Calu3 (cell line): ENCODE results near the gene MEGF10. TPM values are rescaled to one million over a fixed set of nuclear protein-coding genes. Genes with fewer than 3 reads are reported as not detected.

Experiments
- BruUV-seq: library from RNA; stranded (reverse); fragments of 400-500 nt; replicated peaks from 2 replicates; lab custom pipeline; 2021; lab: Mats Ljungman, UMichigan
- CTCF ChIA-PET: fragments of 300-600 bp; sonication (Branson Sonifier 250); formaldehyde crosslinking; loops from one replicate; lab custom pipeline; 2022; ENCODE audit warnings: antibody characterized with exemption; lab: Charles Lee
- DNase-seq: peaks from one replicate; pipeline ENCODE4 v3.0.0; 2022
- H3K27ac Mint-ChIP-seq: one replicate; pipeline ENCODE4 v1.8.0; 2022; ENCODE audit warnings: mixed read lengths; ENCODE audit not compliant: unreplicated experiment
- H3K27me3 Mint-ChIP-seq: one replicate; pipeline ENCODE4 v1.8.0; 2022; ENCODE audit warnings: mixed read lengths; ENCODE audit not compliant: unreplicated experiment
- H3K36me3 Mint-ChIP-seq: one replicate; pipeline ENCODE4 v1.8.0; 2022; ENCODE audit warnings: mild to moderate bottlenecking, moderate library complexity, mixed read lengths; ENCODE audit not compliant: insufficient read depth, unreplicated experiment
- H3K4me1 Mint-ChIP-seq: one replicate; pipeline ENCODE4 v1.8.0; 2022; ENCODE audit warnings: mild to moderate bottlenecking, low read depth, mixed read lengths; ENCODE audit not compliant: unreplicated experiment
- H3K4me3 Mint-ChIP-seq: one replicate; pipeline ENCODE4 v1.8.0; 2022; ENCODE audit warnings: mild to moderate bottlenecking, low read depth, moderate library complexity, mixed read lengths; ENCODE audit not compliant: unreplicated experiment
- H3K9me3 Mint-ChIP-seq: one replicate; pipeline ENCODE4 v1.8.0; 2022; ENCODE audit warnings: low read depth, mixed read lengths; ENCODE audit not compliant: unreplicated experiment
- CTCF ChIP-seq: fragments of 200-600 bp; IDR thresholded peaks from one replicate; pipeline ENCODE4 v1.8.0; 2022; ENCODE audit warnings: antibody characterized with exemption; ENCODE audit not compliant: unreplicated experiment
- intact Hi-C: fragments of 100-400 bp; cut with micrococcal nuclease; formaldehyde crosslinking; loops from one replicate; pipeline ENCODE4 v1.10.0; 2022; ENCODE audit not compliant: unreplicated experiment
- total RNA-seq: library from RNA; stranded (reverse); gene quantifications from 2 replicates; pipeline ENCODE4 v1.2.3, GENCODE V29; 2022

MEGF10 gene
- total RNA-seq, 1 experiment from 2014 or later, result 0.71 TPM

GRCh38 chr5:127353796-127354195 is 63.2 kb downstream of the MEGF10 start:
- Mint-ChIP-seq H3K4me3 (no peak overlapping the region), H3K27ac (no peak overlapping the region), H3K4me1 (no peaks in the 10 kb centered on the region), H3K9me3 (no peaks in the 10 kb centered on the region), H3K27me3 (no peaks in the 10 kb centered on the region), H3K36me3 (no peaks in the 10 kb centered on the region)
- TF ChIP-seq CTCF, result no peak
- CTCF ChIA-PET, result no interaction called here
- intact Hi-C loops, result no loop called here
- DNase-seq, result no peak
- BruUV-seq, result no TSS peak

- intact Hi-C loops, result no loop called here
- H3K9me3 Mint-ChIP-seq, result no peaks in the 10 kb centered on the region
Measured at GRCh38 chr5:127355337-127355736, 64.7 kb downstream of the MEGF10 start.

GRCh38 chr5:127358284-127358683 is 67.7 kb downstream of the MEGF10 start:
- no TSS peak for BruUV-seq
- Mint-ChIP-seq H3K4me3 (no peak overlapping the region), H3K4me1 (no peaks in the 10 kb centered on the region), H3K9me3 (no peaks in the 10 kb centered on the region), H3K27me3 (no peaks in the 10 kb centered on the region), H3K27ac (no peak overlapping the region), H3K36me3 (no peaks in the 10 kb centered on the region)
- intact Hi-C loops, result no loop called here
- DNase-seq, result no peak
- TF ChIP-seq CTCF, result no peak
- CTCF ChIA-PET, result interaction anchor here (0.7 kb wide), 1 partner anchor 526 kb away, joined by 3 read pairs; no protein-coding TSS in a partner anchor

More at GRCh38 chr5:127355337-127355736, 64.7 kb downstream of the MEGF10 start:
- H3K4me1 Mint-ChIP-seq, result no peaks in the 10 kb centered on the region
- no peak for DNase-seq
- H3K27me3 Mint-ChIP-seq, result no peaks in the 10 kb centered on the region
- H3K4me3 Mint-ChIP-seq, result no peak overlapping the region
- no TSS peak for BruUV-seq
- CTCF ChIA-PET, result interaction anchor here (1.1 kb wide), 1 partner anchor 137 kb away, joined by 3 read pairs; no protein-coding TSS in a partner anchor
- no peaks in the 10 kb centered on the region for H3K36me3 Mint-ChIP-seq
- no peak overlapping the region for H3K27ac Mint-ChIP-seq
- no peak for TF ChIP-seq CTCF

- DNase-seq, result no peak
- CTCF ChIA-PET, result interaction anchor here (0.6 to 0.7 kb wide), 3 partner anchors 32 to 526 kb away, joined by 3 read pairs; no protein-coding TSS in a partner anchor
- Mint-ChIP-seq H3K9me3 (no peaks in the 10 kb centered on the region), H3K27me3 (no peaks in the 10 kb centered on the region), H3K27ac (no peak overlapping the region), H3K36me3 (no peaks in the 10 kb centered on the region), H3K4me1 (no peaks in the 10 kb centered on the region), H3K4me3 (no peak overlapping the region)
- intact Hi-C loops, result no loop called here
- no peak for TF ChIP-seq CTCF
- BruUV-seq, result no TSS peak
Measured at GRCh38 chr5:127358740-127359139, 68.1 kb downstream of the MEGF10 start.
